Measurements from ENCODE around the gene DNAAF5.

Gene DNAAF5

DNA sequence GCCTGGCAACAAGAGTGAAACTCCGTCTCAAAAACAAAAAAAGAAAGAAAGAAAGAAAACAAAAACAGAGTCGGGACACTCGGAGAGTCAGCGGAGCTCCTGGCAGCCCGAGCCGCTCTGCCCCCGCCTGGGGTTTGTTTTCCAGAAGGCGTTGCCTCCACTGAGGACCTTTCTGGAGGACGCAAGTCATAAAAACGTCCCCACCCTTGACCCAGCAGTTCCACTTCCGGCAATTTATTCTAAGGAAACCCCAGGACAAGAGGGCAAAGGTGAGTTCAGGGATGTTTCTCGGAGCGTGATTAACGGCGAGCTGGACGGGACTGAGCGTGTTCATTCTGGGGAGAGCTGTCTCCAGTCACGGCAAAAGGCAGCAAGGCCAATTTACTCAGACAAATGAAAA is 78.8 kb downstream of the DNAAF5 start:
- Mint-ChIP-seq H3K36me3 (peaks cover 1% of the 10 kb centered on the region), H3K27ac (no peak overlapping the region), H3K4me1 (no peaks in the 10 kb centered on the region), H3K27me3 (no peaks in the 10 kb centered on the region), H3K4me3 (no peak overlapping the region), H3K9me3 (no peaks in the 10 kb centered on the region)

DNA sequence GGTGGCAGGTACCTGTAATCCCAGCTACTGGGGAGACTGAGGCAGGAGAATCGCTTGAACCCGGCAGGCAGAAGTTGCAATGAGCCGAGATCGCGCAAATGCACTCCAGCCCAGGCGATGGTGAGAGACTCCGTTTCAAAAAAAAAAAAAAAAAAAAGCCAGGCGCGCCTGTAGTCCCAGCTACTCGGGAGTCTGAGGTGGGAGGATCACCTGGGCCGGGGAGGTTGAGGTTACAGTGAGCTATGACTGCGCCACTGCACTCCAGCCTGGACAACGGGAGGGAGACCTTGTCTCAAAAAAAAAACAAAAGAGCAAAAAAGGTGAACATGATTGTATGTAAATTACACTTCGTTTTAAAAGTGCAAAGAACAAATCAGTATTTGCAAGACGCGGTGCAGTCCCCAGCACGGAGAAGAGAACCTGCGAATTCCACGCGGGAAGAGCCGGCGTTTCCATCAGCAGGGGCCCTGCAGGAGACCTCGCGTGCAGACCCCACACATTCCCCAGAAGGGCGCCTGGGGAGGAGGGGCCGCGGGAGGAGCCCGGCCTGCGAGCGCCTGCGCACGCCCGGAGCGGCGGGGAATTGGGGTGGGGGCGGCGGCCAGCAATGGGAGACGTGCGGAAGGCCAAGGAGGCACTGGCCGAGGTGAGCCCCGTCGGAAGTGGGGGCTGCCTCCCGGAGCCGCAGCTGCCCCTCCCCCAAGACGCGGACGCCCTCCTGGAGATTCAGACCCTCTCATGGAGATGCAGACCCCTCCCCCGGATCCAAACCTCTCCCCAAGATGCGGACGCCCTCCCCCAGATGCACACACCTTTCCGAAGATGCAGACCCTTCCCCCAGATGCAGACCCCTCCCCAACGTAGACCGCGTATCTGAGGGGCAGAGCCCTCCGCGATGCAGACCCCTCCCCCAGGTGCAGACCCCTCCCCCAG is 89.1 kb downstream of the DNAAF5 start:
- Mint-ChIP-seq H3K27me3 (no peaks in the 10 kb centered on the region), H3K4me3 (peak overlapping the region; percentile 83), H3K4me1 (peaks cover 57% of the 10 kb centered on the region), H3K36me3 (peaks cover 12% of the 10 kb centered on the region), H3K9me3 (no peaks in the 10 kb centered on the region), H3K27ac (no peak overlapping the region)

DNA sequence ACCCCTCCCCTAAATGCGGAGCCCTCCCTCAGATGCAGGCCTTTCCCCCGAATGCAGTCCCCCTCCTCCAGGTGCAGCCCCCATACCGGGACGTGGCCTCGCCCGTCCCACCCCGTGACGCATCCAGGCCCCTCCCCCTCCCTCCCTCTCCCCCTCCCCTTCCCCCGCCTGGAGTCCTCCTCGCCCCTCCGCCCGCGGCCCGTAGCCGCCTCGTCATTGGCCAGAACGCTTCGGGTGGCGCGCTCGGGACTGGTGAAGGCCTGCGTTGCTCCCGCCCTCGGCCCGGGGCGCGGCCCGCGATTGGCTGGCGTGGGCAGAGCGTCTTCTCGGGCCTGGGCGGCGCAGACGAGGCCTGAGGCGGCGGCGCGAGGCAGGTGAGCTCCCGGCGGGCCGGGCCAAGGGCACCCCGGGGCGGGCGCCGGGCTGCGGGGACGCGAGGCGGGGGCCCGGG is 89.8 kb downstream of the DNAAF5 start:
- Mint-ChIP-seq H3K9me3 (no peaks in the 10 kb centered on the region), H3K4me3 (peak overlapping the region; percentile 55), H3K27ac (no peak overlapping the region), H3K36me3 (peaks cover 14% of the 10 kb centered on the region), H3K27me3 (no peaks in the 10 kb centered on the region), H3K4me1 (peaks cover 65% of the 10 kb centered on the region)

DNA sequence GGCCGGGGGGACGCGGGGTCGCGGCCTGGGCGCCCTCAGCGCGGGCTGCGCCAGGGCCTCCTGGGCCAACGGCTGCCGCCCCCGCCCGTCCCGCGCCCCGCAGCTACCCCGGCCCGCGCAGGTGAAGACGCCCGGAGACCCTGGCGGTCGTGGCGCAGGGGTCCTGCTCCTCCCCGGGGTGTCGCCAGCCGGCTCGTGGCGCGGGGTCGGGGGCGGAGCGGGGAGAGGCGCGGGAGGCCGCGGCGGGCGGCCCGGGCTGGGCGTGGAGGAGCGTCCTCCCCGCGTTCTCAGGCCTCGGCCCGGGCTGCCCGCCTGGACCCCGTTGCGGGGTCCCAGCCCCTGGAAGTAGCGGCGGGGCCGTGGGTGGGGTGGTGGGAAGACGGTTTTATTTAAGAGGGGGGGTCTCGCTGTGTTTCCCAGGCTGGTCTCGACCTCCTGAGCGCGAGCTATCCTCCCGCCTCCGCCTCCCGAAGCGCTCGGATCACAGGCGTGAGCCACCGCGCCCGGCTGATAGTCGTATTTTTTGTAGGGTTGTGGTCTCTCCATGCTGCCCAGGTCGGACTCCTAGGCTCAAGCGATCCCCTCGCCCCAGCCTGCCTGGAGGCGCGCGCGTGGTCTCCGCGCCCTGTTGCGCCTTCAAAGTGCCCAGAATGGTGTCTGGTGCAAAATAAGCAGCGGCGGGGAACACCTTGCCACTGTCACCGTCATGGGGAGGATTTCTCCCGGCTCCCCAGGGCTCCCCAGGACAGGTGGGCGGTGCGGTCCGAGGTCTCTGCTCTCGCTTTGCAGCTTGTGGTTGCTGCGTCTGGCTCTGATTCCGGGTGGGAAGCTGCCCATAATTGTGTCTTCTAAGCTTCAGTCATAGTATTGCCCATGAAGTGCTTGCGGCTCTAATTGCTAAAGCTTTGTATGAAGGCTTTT is 90.5 kb downstream of the DNAAF5 start:
- Mint-ChIP-seq H3K9me3 (no peaks in the 10 kb centered on the region), H3K36me3 (peaks cover 14% of the 10 kb centered on the region), H3K4me3 (peak overlapping the region; percentile 93), H3K4me1 (peaks cover 68% of the 10 kb centered on the region), H3K27me3 (no peaks in the 10 kb centered on the region), H3K27ac (peak overlapping the region; percentile 91)

DNA sequence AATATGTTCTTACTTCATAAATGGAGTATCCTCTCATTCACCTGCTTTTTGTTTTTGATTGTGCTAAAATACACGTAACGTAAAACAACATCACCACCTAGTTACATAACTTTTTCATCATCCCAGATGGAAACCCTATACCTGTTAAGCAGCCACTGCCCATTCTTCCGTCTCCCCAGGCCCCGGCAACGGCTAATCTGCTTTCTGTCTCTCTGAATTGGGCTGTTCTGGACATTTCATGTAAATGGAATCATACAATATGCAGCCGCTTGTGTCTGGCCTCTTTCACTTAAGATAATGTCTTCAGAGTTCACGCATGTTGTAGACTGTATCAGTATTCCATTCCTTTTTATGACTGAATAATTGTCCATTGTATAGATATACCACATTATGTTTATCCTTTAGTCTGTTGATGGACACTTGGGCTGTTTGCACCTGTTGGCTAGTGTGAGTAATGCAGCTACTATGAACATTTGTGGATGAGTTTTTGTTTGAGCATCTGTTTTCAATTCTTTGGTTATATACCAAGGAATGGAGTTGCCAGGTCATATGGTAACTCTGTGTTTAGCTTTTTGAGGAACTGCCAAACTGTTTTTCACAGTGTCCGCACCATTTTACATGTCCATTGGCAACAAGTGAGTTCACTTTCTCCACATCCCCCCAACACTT is 91.7 kb downstream of the DNAAF5 start:
- H3K27me3 Mint-ChIP-seq = no peaks in the 10 kb centered on the region
- no peaks in the 10 kb centered on the region for H3K9me3 Mint-ChIP-seq
- peaks cover 17% of the 10 kb centered on the region for H3K36me3 Mint-ChIP-seq
- peak overlapping the region; percentile 93 for H3K4me3 Mint-ChIP-seq
- H3K27ac Mint-ChIP-seq = peak overlapping the region; percentile 91
- H3K4me1 Mint-ChIP-seq = peaks cover 71% of the 10 kb centered on the region

DNA sequence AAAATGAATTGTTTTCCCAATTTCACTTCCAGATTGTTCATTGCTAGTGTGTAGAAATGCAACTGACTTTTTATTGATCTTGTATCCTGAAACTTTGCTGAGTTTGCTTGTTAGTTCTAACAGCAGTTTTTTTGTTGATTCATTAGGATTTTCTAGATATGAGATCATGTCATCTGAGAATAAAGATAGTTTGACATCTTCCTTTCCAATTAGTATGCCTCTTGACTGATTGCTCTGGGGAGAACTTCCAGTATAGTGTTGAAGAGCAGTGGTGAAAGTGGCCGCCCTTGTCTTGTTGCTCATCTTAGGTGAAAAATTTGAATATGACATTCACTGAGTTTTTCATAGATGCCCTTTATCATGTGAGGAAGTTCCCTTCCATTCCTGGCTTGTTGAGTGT is 93.8 kb downstream of the DNAAF5 start:
- H3K9me3 Mint-ChIP-seq = no peaks in the 10 kb centered on the region
- H3K4me3 Mint-ChIP-seq = peak overlapping the region; percentile 45
- H3K27me3 Mint-ChIP-seq = no peaks in the 10 kb centered on the region
- peaks cover 20% of the 10 kb centered on the region for H3K36me3 Mint-ChIP-seq
- peak overlapping the region; percentile 68 for H3K27ac Mint-ChIP-seq
- H3K4me1 Mint-ChIP-seq = peaks cover 76% of the 10 kb centered on the region

DNA sequence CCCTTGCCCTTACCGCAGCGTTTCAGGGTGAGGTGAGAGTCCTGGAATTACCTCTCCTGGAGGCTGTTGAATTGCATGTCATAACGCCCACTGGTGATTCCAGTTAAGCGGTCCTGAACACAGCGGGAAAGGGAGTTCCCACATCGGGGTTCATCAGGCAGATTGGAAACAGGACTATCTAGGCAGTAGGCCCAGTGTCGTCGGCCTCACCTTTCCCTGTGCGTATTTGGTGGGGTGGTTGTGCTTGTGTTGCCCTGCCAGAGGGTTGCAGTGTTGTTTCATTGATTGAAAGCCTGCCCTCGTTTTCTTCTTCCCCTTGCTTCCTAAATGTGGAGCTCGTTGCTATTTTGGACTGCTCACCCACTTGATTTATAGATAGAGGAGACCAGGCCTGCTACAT is 95.2 kb downstream of the DNAAF5 start:
- Mint-ChIP-seq H3K27me3 (no peaks in the 10 kb centered on the region), H3K4me3 (peak overlapping the region; percentile 23), H3K4me1 (peaks cover 87% of the 10 kb centered on the region), H3K9me3 (no peaks in the 10 kb centered on the region), H3K36me3 (peaks cover 20% of the 10 kb centered on the region), H3K27ac (peak overlapping the region; percentile 51)

DNA sequence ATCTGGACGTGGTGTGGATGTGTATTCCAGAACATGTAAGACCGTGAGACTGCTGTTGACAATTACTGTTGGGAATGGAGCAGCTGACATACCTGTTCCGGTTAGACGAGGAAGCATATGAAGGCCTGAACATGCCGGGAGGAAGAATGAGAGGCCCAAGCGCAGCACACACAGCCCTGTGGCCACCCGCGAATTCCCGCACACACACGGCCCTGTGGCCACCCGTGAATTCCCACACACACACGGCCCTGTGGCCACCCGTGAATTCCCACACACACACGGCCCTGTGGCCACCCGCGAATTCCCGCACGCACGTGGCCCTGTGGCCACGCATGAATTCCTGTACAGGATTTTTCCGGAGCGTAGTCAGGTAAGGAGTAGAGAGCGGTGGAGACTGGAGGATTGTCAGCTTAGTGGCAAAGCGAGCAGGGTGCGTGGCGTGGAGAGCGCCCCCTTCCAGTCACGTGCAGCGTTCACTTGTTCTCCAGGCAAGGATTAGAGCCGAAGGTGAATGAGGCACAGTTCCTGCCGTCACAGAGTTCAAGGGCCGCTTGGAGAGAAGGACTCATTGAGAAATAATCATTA is 96.3 kb downstream of the DNAAF5 start:
- peak overlapping the region; percentile 70 for H3K27ac Mint-ChIP-seq
- H3K9me3 Mint-ChIP-seq = no peaks in the 10 kb centered on the region
- no peaks in the 10 kb centered on the region for H3K27me3 Mint-ChIP-seq
- peaks cover 86% of the 10 kb centered on the region for H3K4me1 Mint-ChIP-seq
- H3K4me3 Mint-ChIP-seq = no peak overlapping the region
- H3K36me3 Mint-ChIP-seq = peaks cover 20% of the 10 kb centered on the region

DNA sequence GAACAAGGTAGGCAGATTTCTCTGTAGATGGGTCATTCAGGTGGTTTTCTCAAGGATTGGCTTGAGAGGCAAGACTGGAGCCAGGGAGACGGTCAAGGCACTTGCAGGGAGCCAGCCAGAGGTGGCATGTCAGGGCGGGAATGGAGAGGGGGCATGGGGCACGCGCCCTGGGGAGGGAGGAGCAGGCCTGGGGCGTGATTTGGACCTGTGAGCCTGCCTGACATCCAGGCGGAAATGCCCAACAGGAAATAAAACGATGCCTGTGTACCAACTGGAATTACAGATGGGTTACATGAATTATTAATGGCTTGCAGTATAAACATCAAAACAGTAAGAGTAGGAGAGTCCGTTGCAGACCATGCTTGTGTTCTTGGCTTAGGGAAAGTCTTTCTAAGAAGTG is 97.2 kb downstream of the DNAAF5 start:
- peaks cover 15% of the 10 kb centered on the region for H3K36me3 Mint-ChIP-seq
- no peaks in the 10 kb centered on the region for H3K27me3 Mint-ChIP-seq
- peak overlapping the region; percentile 56 for H3K27ac Mint-ChIP-seq
- H3K9me3 Mint-ChIP-seq = no peaks in the 10 kb centered on the region
- no peak overlapping the region for H3K4me3 Mint-ChIP-seq
- H3K4me1 Mint-ChIP-seq = peaks cover 82% of the 10 kb centered on the region

DNA sequence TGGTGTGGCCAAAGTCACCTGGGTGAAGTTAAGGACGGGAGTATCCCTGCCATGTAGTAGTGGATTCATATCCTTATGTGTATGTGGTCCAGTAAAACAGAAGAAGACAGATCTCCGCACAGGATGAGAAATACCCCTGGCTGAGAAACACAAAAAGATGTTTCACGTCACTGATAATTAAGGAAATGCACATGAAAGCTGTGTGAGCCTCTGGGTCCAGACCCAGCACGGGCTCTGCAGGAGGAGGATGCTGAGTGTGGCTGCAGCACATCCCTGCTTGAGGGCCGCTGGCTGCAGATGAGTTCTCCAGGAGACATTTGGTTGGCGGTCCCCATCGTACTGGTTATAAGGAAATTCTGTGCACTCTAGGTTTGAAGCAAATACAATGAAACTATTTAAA is 97.6 kb downstream of the DNAAF5 start:
- no peak overlapping the region for H3K4me3 Mint-ChIP-seq
- H3K36me3 Mint-ChIP-seq = peaks cover 15% of the 10 kb centered on the region
- H3K4me1 Mint-ChIP-seq = peaks cover 83% of the 10 kb centered on the region
- no peaks in the 10 kb centered on the region for H3K9me3 Mint-ChIP-seq
- no peak overlapping the region for H3K27ac Mint-ChIP-seq
- no peaks in the 10 kb centered on the region for H3K27me3 Mint-ChIP-seq

DNA sequence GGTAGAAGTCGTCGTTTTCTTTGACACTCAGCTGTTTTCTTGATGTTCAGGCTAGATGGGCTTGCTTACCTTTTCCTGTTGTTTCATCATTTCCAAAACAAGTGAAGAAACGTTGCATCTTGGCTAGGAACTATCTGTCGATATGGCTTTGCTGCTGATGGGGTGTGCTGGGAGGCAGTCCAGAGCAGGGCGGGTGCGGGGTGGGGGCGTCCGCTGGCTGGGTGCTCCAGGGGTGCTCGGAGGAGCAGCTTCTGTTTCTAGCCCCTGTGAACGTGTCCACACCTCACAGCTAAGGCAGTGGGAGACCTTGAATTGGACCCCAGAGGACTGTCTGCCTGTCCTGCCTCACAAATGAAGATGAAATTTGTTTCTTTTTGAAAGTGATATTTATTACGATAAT is 98.2 kb downstream of the DNAAF5 start:
- Mint-ChIP-seq H3K4me3 (no peak overlapping the region), H3K36me3 (peaks cover 13% of the 10 kb centered on the region), H3K9me3 (no peaks in the 10 kb centered on the region), H3K27ac (no peak overlapping the region), H3K27me3 (no peaks in the 10 kb centered on the region), H3K4me1 (peaks cover 81% of the 10 kb centered on the region)

DNA sequence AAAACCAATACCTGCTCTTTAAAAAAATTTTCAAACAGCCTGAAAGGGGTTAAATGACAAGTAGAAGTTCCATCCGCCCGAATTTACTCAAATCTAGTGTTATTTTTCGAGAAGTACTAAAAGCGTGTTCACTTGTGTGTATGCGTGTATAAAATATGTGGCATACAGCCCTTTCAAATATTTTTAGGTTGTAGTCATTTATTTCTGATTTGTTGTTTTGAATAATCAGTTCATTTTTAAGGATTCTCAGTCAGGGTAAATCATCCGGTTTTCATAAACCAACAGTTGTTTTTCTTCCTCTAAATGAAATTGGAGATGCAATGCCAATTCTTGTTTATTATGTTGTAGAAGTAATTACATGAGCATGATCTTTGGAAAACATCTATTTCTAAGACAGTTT is 98.9 kb downstream of the DNAAF5 start:
- H3K4me1 Mint-ChIP-seq = peaks cover 81% of the 10 kb centered on the region

DNA sequence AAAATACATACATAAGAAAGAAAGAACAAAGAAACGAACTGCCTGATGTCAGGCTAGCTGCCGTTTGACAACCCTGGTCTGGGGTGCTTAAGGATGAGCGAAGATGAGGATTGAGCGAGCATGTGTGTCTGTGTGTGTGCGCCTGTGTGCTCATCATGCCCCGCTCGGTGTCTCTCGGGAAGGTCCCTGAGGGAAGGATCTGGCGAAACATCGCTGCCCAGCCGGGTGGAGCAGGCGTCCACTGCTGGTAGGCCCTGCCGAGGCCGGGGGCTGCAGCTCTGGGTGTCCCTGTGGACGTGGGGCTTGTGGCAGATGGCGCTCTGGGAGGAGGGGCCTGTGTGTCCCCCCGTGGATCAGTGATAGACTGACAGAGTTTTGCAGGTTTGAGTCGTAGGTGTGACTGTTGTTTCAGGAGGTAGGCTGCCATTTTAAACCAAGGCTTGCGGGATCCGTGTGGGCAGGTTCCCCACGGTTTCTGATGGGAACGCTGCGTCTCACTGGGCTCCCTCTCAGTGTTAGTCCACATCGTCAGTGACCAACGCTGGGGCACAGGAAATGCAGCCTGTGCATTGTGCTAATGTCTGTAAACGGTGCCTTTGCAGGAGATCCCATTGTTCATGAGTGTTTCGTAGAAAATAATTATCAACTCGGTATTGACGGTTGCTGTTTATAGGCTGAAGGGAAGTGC is 99.9 kb downstream of the DNAAF5 start:
- Mint-ChIP-seq H3K4me1 (peaks cover 81% of the 10 kb centered on the region), H3K36me3 (peaks cover 5% of the 10 kb centered on the region), H3K27me3 (no peaks in the 10 kb centered on the region), H3K4me3 (peak overlapping the region; percentile 19), H3K9me3 (no peaks in the 10 kb centered on the region), H3K27ac (peak overlapping the region; percentile 35)

More for the DNA sequence above, 98.9 kb downstream of the DNAAF5 start:
- no peak overlapping the region for H3K27ac Mint-ChIP-seq
- peaks cover 9% of the 10 kb centered on the region for H3K36me3 Mint-ChIP-seq
- H3K9me3 Mint-ChIP-seq = no peaks in the 10 kb centered on the region
- H3K27me3 Mint-ChIP-seq = no peaks in the 10 kb centered on the region
- H3K4me3 Mint-ChIP-seq = no peak overlapping the region

DNA sequence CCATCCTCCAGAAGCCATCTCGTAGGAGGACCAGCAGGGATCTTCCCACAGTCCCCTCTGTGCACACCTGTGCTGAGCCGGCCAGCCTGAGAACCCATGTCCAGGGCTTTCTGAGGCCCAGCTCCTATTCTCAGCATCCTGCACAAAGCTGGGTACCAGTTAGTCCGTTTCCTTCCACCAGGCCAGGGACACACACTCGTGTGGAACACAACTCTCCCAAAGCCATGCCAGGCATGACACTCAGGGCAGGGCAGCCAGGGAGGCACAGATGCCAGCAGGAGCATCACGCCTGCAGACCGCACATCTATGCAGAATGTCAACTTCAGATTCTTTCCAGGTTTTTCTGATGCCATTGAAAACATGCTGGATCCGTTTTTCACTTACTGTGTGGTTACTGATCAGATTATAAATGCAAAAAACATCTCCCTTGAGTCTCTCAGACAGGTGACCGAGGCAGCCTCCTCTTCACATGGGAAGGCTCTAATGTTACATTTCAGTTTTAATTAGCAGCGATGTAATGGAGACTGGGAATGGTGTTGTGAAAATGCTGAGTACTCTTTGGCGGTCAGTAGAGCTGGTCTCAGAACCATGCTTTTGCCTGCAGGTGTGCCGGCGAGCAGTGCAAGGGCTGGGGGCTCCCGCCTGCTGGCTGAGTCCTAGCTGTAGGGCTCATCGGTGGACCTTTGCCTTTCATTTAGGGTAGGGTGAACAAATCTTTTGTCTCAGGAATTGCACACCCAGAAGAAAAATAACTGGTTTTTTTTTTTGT is 102.5 kb downstream of the DNAAF5 start:
- H3K27ac Mint-ChIP-seq = no peak overlapping the region
- no peaks in the 10 kb centered on the region for H3K9me3 Mint-ChIP-seq
- peaks cover 6% of the 10 kb centered on the region for H3K36me3 Mint-ChIP-seq
- H3K27me3 Mint-ChIP-seq = no peaks in the 10 kb centered on the region
- H3K4me1 Mint-ChIP-seq = peaks cover 76% of the 10 kb centered on the region
- H3K4me3 Mint-ChIP-seq = no peak overlapping the region

Data from activated naive CD4-positive, alpha-beta T cell treated with anti-CD3 and anti-CD28 coated beads, Interleukin-2, amount 50 U/mL, for 24 hours (primary cell).